Activated T-helper 1 cell treated with anti-CD3 and anti-CD28 coated beads, Interleukin-2, amount 50 U/mL, for 16 hours (primary cell): ENCODE results near the gene RBM46.
"Not testable (repeated sequence)": the region's sequence is repeated elsewhere in the genome, so short reads cannot be mapped to it uniquely, and the experiment has no call there.

Source experiments
- DNase-seq, 2 donors: peaks; one replicate each; pipeline ENCODE4 v3.0.0-alpha.2; 2020; ENCODE audit warnings: low read depth in 1 of 2, low spot score in 1 of 2

The RBM46 gene

DNA sequence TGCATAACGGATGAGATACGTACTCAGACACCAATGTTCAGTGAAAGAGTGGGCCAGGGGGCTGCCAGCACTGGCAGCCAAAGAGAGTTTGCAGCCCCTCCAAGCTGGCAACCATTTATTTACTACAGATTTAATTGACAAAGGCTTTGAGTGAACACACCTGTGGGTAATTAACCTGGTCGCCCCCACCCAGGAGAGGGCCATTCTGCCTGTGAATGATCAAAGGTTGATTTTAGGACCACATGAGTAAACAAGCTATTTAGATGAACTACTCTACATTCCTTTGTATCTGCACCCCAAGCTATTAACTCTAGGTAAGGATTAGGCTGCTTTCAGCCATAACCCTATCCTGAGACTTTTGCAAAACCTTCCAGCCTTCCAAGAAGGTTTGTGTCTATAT is 55.0 kb downstream of the RBM46 start:
- no peak for DNase-seq

DNA sequence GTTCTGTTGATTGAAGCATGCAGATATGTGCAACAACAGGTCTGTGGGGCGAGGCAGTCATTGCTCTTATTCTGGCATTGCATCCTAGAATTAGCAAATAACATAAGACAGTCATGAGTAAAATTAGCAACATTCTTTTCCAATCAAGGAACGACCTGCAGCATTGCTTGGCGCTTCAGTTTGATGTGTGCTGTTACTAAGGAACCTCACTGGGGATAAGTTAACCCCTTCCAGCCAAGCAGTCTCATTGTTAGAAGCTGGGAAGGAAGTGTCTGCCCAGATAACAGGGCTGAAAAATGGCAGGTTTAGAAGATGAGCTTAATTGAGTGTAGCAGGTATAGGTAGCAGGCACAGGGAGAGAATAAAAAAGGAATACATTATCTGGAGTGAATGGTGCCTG is 55.4 kb downstream of the RBM46 start:
- no peak for DNase-seq

DNA sequence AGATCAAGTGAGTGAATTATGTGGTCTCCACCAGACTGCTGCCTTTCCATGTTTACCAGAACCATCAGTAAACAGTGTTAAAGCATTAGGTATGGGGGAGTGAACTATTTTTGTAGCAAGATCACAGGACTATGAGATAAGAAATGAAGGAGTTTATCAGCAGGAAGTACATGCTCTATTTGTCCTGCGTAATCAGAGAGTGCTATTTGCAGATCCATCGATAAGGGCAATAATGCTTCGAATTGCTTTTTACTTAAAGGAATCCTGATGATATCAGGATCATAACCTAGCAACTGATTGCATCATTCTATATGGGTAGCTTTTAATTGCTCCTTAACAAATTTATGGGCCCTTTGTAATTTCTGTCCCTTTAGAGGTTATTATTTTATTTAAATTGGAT is 57.1 kb downstream of the RBM46 start:
- DNase-seq: no peak

DNA sequence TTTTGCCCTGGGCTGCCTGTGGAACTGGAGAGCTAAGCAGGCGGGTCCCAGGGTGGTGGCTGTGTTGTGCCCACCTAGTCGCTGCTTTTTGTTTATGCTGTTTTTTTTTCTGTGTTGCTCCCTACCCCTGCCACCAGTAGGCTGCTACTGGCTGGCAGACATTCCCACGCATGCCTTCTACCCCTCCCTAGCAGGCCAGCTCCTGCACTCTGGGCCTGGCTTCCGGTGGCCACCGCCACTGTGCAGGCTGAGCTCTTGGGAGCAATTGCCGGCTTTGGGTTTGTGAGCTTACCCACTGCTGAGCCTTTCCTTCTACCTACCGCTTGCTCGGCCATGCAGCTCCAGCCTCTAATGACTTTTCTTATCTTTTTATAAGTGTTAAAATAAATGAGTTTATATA is 57.6 kb downstream of the RBM46 start:
- no peak for DNase-seq

DNA sequence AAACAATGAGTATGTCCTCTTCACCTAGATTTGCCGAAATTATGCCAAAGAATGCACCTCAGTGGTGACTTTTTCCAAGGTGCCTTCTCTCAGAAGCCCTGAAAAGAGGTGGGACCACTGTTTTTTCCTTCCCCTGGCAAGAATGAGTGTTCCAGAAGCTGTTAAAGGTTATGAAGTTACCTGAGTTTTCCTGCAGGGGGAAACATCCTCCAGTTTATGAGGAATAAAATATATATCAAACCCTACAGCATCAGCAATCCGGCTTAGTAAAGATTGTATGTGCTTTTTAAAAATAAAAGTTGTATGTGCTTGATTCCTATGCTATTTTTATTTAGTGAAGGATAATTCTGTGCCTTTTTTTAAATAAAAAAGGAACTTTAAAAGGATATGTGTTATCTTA is 73.3 kb downstream of the RBM46 start:
- DNase-seq: no peak

DNA sequence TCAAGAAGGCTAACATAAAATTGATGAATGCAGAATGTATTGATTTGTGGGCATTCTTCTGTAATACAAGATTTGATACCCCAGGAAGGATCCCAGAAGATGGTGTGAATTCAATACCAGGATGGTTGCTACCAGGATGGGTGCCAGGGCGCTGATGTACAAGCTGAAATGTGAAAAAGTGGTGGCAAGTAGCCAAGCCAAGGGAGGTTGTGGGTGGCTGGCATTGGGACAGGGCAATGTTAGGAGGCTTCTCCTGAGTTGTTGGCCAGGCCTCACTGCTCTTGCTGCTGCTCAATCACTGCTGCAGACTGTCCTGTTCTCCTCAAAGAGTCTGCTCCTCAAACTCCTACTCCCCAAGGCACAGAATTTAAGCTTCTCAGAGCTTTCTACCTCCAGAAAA is 77.1 kb downstream of the RBM46 start:
- no peak for DNase-seq

DNA sequence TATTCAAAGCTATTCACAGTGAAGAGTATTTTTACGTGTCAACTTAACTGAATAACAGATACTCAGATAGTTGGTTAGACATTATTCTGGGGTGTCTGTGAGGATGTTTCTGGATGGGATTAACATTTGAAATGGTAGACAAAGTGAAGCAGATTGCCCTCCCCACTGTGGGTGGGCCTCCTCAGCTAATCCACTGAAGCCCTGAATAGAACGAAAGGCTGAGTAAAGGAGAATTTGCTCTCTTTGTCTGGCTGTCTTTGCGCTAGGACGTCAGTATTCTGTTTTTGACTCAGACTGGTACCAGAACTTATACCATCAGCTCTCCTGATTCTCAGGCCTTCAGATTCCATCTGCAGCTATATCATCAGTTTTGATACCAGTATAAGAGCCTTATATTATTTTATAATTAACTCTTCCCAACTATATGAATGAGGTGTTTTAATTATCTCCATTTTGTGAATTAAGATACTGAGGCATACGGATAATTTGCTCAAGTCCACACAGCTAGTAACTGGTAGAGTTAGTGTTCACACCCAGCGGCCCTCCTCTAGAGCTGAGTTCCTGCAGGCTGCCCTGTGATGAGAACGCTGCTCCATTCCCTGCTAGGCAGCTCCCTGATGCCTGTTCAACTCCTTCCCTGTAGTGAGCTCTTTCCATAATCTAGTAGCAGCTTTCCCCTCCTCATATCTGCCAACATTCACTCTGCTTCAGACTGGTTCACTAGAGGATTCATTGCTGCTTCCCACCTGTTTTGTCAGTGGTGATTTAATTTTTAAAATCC is 87.5 kb downstream of the RBM46 start:
- DNase-seq: no peak

DNA sequence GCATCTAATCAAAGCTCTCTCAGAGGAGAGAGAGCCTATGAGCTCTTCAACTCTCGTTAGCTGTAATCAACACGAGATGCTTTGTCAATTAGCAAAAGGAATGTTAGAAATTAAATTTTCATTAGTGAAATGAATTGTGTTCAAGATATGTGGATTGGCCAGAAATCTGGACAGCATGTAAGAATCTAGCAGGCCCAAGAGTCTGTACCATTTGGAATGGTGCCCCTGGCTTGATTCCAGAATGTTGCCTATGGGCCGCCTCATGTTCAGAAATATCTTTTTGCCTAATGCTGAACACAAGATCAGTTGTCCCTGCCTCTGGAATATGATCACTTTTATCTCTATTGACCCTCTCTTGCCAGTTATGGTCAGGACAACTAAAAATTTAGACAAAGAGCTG is 88.2 kb downstream of the RBM46 start:
- no peak for DNase-seq

DNA sequence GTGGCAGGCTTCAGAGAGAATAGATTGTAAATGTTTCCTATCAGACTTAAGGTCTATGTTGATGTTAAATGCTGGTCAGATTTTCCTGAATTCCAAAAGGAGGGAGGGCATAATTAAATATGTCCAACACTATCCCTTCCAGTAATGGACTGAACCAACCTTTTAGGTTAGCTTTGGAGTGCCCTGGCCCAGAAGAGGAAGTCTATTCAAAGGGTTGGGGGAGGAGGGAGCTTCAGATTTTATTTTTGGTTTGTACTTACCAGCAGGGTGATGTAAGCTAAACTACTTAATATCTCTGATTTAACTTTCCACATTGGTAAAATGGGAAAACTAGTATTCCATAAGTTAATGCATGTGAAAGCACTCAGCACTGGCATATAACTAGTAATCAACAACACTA is 91.1 kb downstream of the RBM46 start:
- no peak for DNase-seq

DNA sequence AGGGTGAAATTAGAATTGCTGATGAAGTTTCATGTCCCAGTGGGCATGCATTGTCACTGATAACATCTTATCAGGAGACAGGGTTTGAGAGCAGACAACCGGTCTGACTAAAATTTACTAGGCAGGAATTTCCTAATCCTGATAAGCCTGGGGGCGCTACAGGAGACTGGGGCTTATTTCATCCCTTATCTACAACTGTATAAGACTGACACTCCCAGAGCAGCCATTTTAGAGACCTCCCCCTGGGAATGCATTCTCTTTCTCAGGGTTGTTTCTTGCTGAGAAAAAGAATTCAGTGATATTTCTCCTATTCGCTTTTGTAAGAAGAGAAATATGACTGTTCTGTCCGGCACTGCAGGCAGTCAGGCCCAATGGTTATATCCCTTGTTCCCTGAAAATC is 93.0 kb downstream of the RBM46 start:
- not testable (repeated sequence) for DNase-seq

DNA sequence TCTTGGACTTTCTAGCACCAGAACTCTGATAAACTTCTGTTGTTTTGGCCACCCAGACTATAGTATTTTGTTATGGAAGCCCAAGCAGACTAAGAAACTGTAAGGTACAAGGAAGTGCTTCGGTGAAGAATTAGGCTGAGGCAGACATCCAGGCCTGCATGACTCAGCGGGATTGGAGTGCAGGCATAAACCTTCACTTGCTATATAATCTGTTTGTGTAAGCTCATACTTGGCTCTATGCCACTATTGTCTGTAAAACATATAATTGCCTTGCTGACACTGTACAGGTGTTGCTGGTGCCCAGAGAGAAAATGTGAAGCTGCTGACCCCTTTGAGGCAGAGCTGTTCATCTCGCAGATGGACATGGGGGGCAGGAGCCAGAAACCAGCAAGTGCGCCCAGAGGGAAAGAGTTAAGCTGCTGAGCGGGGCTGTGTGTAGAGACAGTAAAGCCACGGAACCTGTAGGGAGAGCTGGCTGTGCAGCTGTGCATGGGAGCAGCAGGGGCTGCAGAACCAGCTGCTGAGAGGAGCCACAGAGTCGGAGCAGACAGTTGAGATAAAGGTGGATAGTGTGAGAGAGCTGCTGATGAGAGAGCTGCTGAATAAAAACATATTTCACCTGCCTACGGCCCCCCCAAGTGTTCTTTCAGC is 96.2 kb downstream of the RBM46 start:
- DNase-seq: no peak
